GM12891 (cell line): ENCODE results near the gene ILK.

Experiments
- PAX5 ChIP-seq: IDR thresholded peaks from 2 replicates; pipeline ENCODE4 v1.6.1; 2011; ENCODE audit warnings: low read length, moderate library complexity, mild to moderate bottlenecking; ENCODE audit not compliant: insufficient read depth, severe bottlenecking
- POLR2A ChIP-seq: IDR thresholded peaks from 2 replicates; pipeline ENCODE4 v1.6.1; 2011; ENCODE audit warnings: low read depth, low read length, control low read depth
- SPI1 ChIP-seq: IDR thresholded peaks from 2 replicates; pipeline ENCODE4 v1.6.1; 2011; ENCODE audit warnings: low read depth, low read length, control low read depth

GRCh38 chr11:6631361-6631890 is 27.9 kb downstream of the ILK start:
- TF ChIP-seq SPI1 (no peak), POLR2A (no peak), PAX5 (no peak)
